H9 (cell line): ENCODE measurements around the gene SPATA1. TPM values are rescaled to one million over a fixed set of nuclear protein-coding genes. Genes with fewer than 3 reads are reported as not detected.

Source experiments
- DNase-seq: peaks from one replicate; pipeline ENCODE4 v3.0.0-alpha.2; 2017
- H2AFZ ChIP-seq: one replicate; pipeline ENCODE4 v1.6.1; 2013; ENCODE audit warnings: mild to moderate bottlenecking, low read length, control low read depth, moderate library complexity
- H2AK5ac ChIP-seq: 2 replicates; pipeline ENCODE4 v1.6.1; 2013; ENCODE audit warnings: low read length, control low read depth, mixed read lengths; ENCODE audit not compliant: insufficient read length
- H2BK120ac ChIP-seq: one replicate; pipeline ENCODE4 v1.6.1; 2013; ENCODE audit warnings: low read depth, mild to moderate bottlenecking, low read length, control low read depth, inconsistent platforms; ENCODE audit not compliant: poor library complexity, severe bottlenecking
- H2BK12ac ChIP-seq: 2 replicates; pipeline ENCODE4 v1.6.1; 2013; ENCODE audit warnings: low read length, control low read depth, mixed read lengths, low read depth; ENCODE audit not compliant: insufficient read length
- H2BK15ac ChIP-seq: 2 replicates; pipeline ENCODE4 v1.6.1; 2013; ENCODE audit warnings: low read depth, low read length, control low read depth
- H2BK20ac ChIP-seq: one replicate; pipeline ENCODE4 v1.6.1; 2013; ENCODE audit warnings: low read depth, mild to moderate bottlenecking, low read length, control low read depth, inconsistent platforms; ENCODE audit not compliant: poor library complexity, severe bottlenecking
- H2BK5ac ChIP-seq: 2 replicates; pipeline ENCODE4 v1.6.1; 2013; ENCODE audit warnings: low read length, control low read depth, mixed read lengths; ENCODE audit not compliant: insufficient read length
- H3K14ac ChIP-seq: 2 replicates; pipeline ENCODE4 v1.6.1; 2013; ENCODE audit warnings: low read length, control low read depth; ENCODE audit not compliant: insufficient read depth
- H3K18ac ChIP-seq: 2 replicates; pipeline ENCODE4 v1.6.1; 2013; ENCODE audit warnings: low read depth, mild to moderate bottlenecking, mixed read lengths, low read length, control low read depth; ENCODE audit not compliant: insufficient read length
- H3K23ac ChIP-seq: 2 replicates; pipeline ENCODE4 v1.6.1; 2013; ENCODE audit warnings: low read length, control low read depth, mixed read lengths, low read depth; ENCODE audit not compliant: insufficient read length
- H3K23me2 ChIP-seq: 2 replicates; pipeline ENCODE4 v1.6.1; 2013; ENCODE audit warnings: low read depth, mild to moderate bottlenecking, mixed read lengths, low read length, control low read depth; ENCODE audit not compliant: insufficient read length, poor library complexity, severe bottlenecking
- H3K27ac ChIP-seq: 2 replicates; pipeline ENCODE4 v1.5.1; 2013; ENCODE audit warnings: low read length, control low read depth, mixed read lengths, low read depth; ENCODE audit not compliant: insufficient read length
- H3K27me3 ChIP-seq: 2 replicates; pipeline ENCODE4 v1.6.1; 2013; ENCODE audit warnings: low read length, control low read depth, inconsistent platforms; ENCODE audit not compliant: insufficient read depth
- H3K4ac ChIP-seq: 2 replicates; pipeline ENCODE4 v1.6.1; 2013; ENCODE audit warnings: low read depth, mild to moderate bottlenecking, control low read depth, inconsistent platforms, low read length, moderate library complexity
- H3K4me1 ChIP-seq: 2 replicates; pipeline ENCODE4 v1.6.1; 2013; ENCODE audit warnings: low read length, control low read depth, inconsistent platforms; ENCODE audit not compliant: insufficient read depth
- H3K4me2 ChIP-seq: 2 replicates; pipeline ENCODE4 v1.6.1; 2013; ENCODE audit warnings: low read length, control low read depth, mixed read lengths; ENCODE audit not compliant: insufficient read length, insufficient read depth
- H3K56ac ChIP-seq: 2 replicates; pipeline ENCODE4 v1.6.1; 2013; ENCODE audit warnings: low read depth, mild to moderate bottlenecking, mixed read lengths, low read length, control low read depth; ENCODE audit not compliant: insufficient read length
- H3K79me1 ChIP-seq: 2 replicates; pipeline ENCODE4 v1.6.1; 2013; ENCODE audit warnings: low read depth, mild to moderate bottlenecking, moderate library complexity, low read length, control low read depth, inconsistent platforms; ENCODE audit not compliant: insufficient read depth, poor library complexity, severe bottlenecking
- H3K79me2 ChIP-seq: 2 replicates; pipeline ENCODE4 v1.6.1; 2013; ENCODE audit warnings: low read length, control low read depth, inconsistent platforms; ENCODE audit not compliant: insufficient read depth
- H3K9ac ChIP-seq: 2 replicates; pipeline ENCODE4 v1.6.1; 2013; ENCODE audit warnings: low read length, control low read depth, mixed read lengths; ENCODE audit not compliant: insufficient read length; ENCODE audit errors: extremely low read depth
- H3K9me3 ChIP-seq: one replicate; pipeline ENCODE4 v1.6.1; 2013; ENCODE audit warnings: low read depth, low read length, inconsistent platforms; ENCODE audit not compliant: control insufficient read depth
- H3T11ph ChIP-seq: one replicate; pipeline ENCODE4 v1.6.1; 2013; ENCODE audit warnings: mild to moderate bottlenecking, low read length, control low read depth, inconsistent platforms
- H4K20me1 ChIP-seq: one replicate; pipeline ENCODE4 v1.6.1; 2013; ENCODE audit not compliant: control insufficient read depth, insufficient read length, insufficient read depth
- H4K5ac ChIP-seq: 2 replicates; pipeline ENCODE4 v1.6.1; 2013; ENCODE audit warnings: low read depth, mild to moderate bottlenecking, mixed read lengths, low read length, control low read depth; ENCODE audit not compliant: insufficient read length
- H4K8ac ChIP-seq: replicated peaks from 2 replicates; pipeline ENCODE4 v1.6.1; 2013; ENCODE audit warnings: low read length, control low read depth, mixed read lengths, low read depth; ENCODE audit not compliant: insufficient read length
- H4K91ac ChIP-seq: 2 replicates; pipeline ENCODE4 v1.6.1; 2013; ENCODE audit warnings: low read depth, mild to moderate bottlenecking, moderate library complexity, mixed read lengths, low read length, control low read depth; ENCODE audit not compliant: insufficient read length
- H3K27ac Mint-ChIP-seq, 3 experiments: 2 replicates in 2 of 3; 3 replicates in 1 of 3; pipeline ENCODE4 v1.8.0; 2020 to 2021; ENCODE audit warnings: mixed read lengths in 3 of 3, mild to moderate bottlenecking in 1 of 3, moderate library complexity in 1 of 3
- H3K27me3 Mint-ChIP-seq: 2 replicates; pipeline ENCODE4 v1.8.0; 2021; ENCODE audit warnings: low read depth, mild to moderate bottlenecking, moderate library complexity, mixed read lengths
- H3K36me3 Mint-ChIP-seq, 3 experiments: 2 replicates in 2 of 3; 3 replicates in 1 of 3; pipeline ENCODE4 v1.8.0; 2020 to 2021; ENCODE audit warnings: low read depth in 3 of 3, mixed read lengths in 3 of 3; ENCODE audit not compliant: insufficient read depth in 1 of 3
- H3K4me1 Mint-ChIP-seq, 2 experiments: 2 replicates each; pipeline ENCODE4 v1.8.0; 2020; ENCODE audit warnings: mixed read lengths in 2 of 2
- H3K4me3 Mint-ChIP-seq, 2 experiments: 2 replicates in 1 of 2; 3 replicates in 1 of 2; pipeline ENCODE4 v1.8.0; 2020 to 2021; ENCODE audit warnings: mild to moderate bottlenecking in 2 of 2, mixed read lengths in 2 of 2, moderate library complexity in 1 of 2
- H3K9me3 Mint-ChIP-seq, 2 experiments: 2 replicates in 1 of 2; 3 replicates in 1 of 2; pipeline ENCODE4 v1.8.0; 2020; ENCODE audit warnings: mild to moderate bottlenecking in 2 of 2, mixed read lengths in 2 of 2, moderate library complexity in 1 of 2
- CTCF ChIP-seq: fragments of 200-600 bp; sonication (generic); conservative IDR thresholded peaks from 3 replicates; pipeline ENCODE4 v1.8.0; 2021; ENCODE audit warnings: antibody characterized with exemption, mild to moderate bottlenecking
- total RNA-seq: library from RNA; stranded (reverse); gene quantifications from 2 replicates; pipeline ENCODE4 v1.2.1, GENCODE V29; 2021

The SPATA1 gene
- total RNA-seq, 1 experiment from 2014 or later = not detected

- Mint-ChIP-seq H3K4me1 (no peaks in the 10 kb centered on the region), H3K27ac (no peak overlapping the region), H3K27me3 (no peaks in the 10 kb centered on the region), H3K4me3 (no peak overlapping the region), H3K36me3 (no peaks in the 10 kb centered on the region), H3K9me3 (no peaks in the 10 kb centered on the region; a peak in 1 of 5 replicates)
- no peaks in the 10 kb centered on the region for H3K27me3 ChIP-seq
- DNase-seq = no peak
- no peak overlapping the region for H3K9ac ChIP-seq
- no peaks in the 10 kb centered on the region for H3K23me2 ChIP-seq
- H3K79me1 ChIP-seq = no peaks in the 10 kb centered on the region
- no peak overlapping the region for H2BK5ac ChIP-seq
- no peak overlapping the region for H2AFZ ChIP-seq
- H2BK20ac ChIP-seq = no peak overlapping the region
- no peak overlapping the region for H2BK120ac ChIP-seq
- no peaks in the 10 kb centered on the region for H3K4me1 ChIP-seq
- no peak overlapping the region for H2AK5ac ChIP-seq
- no peaks in the 10 kb centered on the region for H3K9me3 ChIP-seq
- H2BK15ac ChIP-seq = no peak overlapping the region
- H4K91ac ChIP-seq = no peak overlapping the region
- no peak overlapping the region for H3K27ac ChIP-seq
- no peaks in the 10 kb centered on the region for H4K20me1 ChIP-seq
- H4K8ac ChIP-seq = no peak overlapping the region
- no peak overlapping the region for H2BK12ac ChIP-seq
- no peak for TF ChIP-seq CTCF
- no peak overlapping the region for H3K4ac ChIP-seq
- no peak overlapping the region for H3K4me2 ChIP-seq
- H3T11ph ChIP-seq = no peak overlapping the region
- no peak overlapping the region for H3K23ac ChIP-seq
- H3K18ac ChIP-seq = no peak overlapping the region
- no peak overlapping the region for H3K56ac ChIP-seq
- H4K5ac ChIP-seq = no peak overlapping the region
- H3K79me2 ChIP-seq = no peaks in the 10 kb centered on the region
- H3K14ac ChIP-seq = no peak overlapping the region
Observed at GRCh38 chr1:84524590-84524989, 18.4 kb downstream of the SPATA1 start.
